K562 (cell line): ENCODE data around the gene ATP13A1. TPM values are rescaled to one million over a fixed set of nuclear protein-coding genes. Genes with fewer than 3 reads are reported as not detected.

Experiments used
- BACH1 ChIP-seq: fragments of 200-800 bp; sonication (Bioruptor generic); IDR thresholded peaks from 2 replicates; pipeline ENCODE4 v1.6.1; 2016; ENCODE audit warnings: missing genetic modification characterization, missing compliant biosample characterization
- CBFB ChIP-seq: sonication (generic); formaldehyde crosslinking; IDR thresholded peaks from 2 replicates; pipeline ENCODE4 v1.4.0; 2020; ENCODE audit warnings: mild to moderate bottlenecking, missing genetic modification reagents
- CREB1 ChIP-seq, 2 experiments: sonication (generic) in 1 of 2; formaldehyde crosslinking in 1 of 2; IDR thresholded peaks; 2 replicates each; pipeline versions ENCODE4 v1.6.1 to v1.8.0; 2012 to 2022; ENCODE audit warnings: inconsistent platforms in 1 of 2, mild to moderate bottlenecking in 1 of 2, missing genetic modification reagents in 1 of 2, moderate library complexity in 1 of 2
- DPF2 ChIP-seq: fragments of 450-650 bp; IDR thresholded peaks from 2 replicates; pipeline ENCODE4 v1.6.1; 2016
- ESRRA ChIP-seq: fragments of 450-650 bp; IDR thresholded peaks from 2 replicates; pipeline ENCODE4 v1.6.1; 2014; ENCODE audit warnings: low read depth, mild to moderate bottlenecking, moderate library complexity, borderline replicate concordance
- GATAD2B ChIP-seq: fragments of 450-650 bp; IDR thresholded peaks from 2 replicates; pipeline ENCODE4 v1.6.1; 2017; ENCODE audit warnings: mild to moderate bottlenecking, borderline replicate concordance
- KDM1A ChIP-seq, 2 experiments: fragments of 450-650 bp; IDR thresholded peaks; 2 replicates each; pipeline ENCODE4 v1.6.1; 2016; ENCODE audit warnings: mild to moderate bottlenecking in 2 of 2
- MAFG ChIP-seq: fragments of 450-650 bp; conservative IDR thresholded peaks from 2 replicates; pipeline ENCODE4 v1.6.1; 2016; ENCODE audit warnings: missing genetic modification characterization, missing compliant biosample characterization
- NFE2 ChIP-seq: IDR thresholded peaks from 2 replicates; pipeline ENCODE4 v1.6.1; 2014; ENCODE audit warnings: antibody characterized with exemption, low read depth
- NR2C1 ChIP-seq, 2 experiments: fragments of 450-650 bp; IDR thresholded peaks; 2 replicates each; pipeline ENCODE4 v1.6.1; 2017; ENCODE audit warnings: mild to moderate bottlenecking in 2 of 2, antibody characterized with exemption in 1 of 2, inconsistent platforms in 1 of 2, missing compliant biosample characterization in 1 of 2, missing genetic modification characterization in 1 of 2
- NR2C2 ChIP-seq, 2 experiments: fragments of 200-800 bp in 1 of 2; sonication (Bioruptor generic) in 1 of 2; sonication (generic) in 1 of 2; formaldehyde crosslinking in 1 of 2; IDR thresholded peaks; 2 replicates each; pipeline versions ENCODE4 v1.6.1 to v1.8.0; 2016 to 2022; ENCODE audit warnings: mild to moderate bottlenecking in 1 of 2, missing compliant biosample characterization in 1 of 2, missing genetic modification characterization in 1 of 2, missing genetic modification reagents in 1 of 2
- SMARCA4 ChIP-seq: fragments of 450-650 bp; IDR thresholded peaks from 2 replicates; pipeline ENCODE4 v1.6.1; 2016
- SMC3 ChIP-seq: conservative IDR thresholded peaks from 2 replicates; pipeline ENCODE4 v1.6.1; 2011; ENCODE audit warnings: low read depth, low read length, improper control_type of control experiment; ENCODE audit not compliant: insufficient read depth
- TAL1 ChIP-seq: fragments of 450-650 bp; IDR thresholded peaks from 2 replicates; pipeline ENCODE4 v1.6.1; 2016; ENCODE audit warnings: mild to moderate bottlenecking
- TEAD4 ChIP-seq, 2 experiments: sonication (generic) in 1 of 2; formaldehyde crosslinking in 1 of 2; IDR thresholded peaks; 2 replicates each; pipeline versions ENCODE4 v1.6.1 to v1.8.0; 2012 to 2022; ENCODE audit warnings: borderline replicate concordance in 1 of 2, inconsistent platforms in 1 of 2, low read length in 1 of 2, mild to moderate bottlenecking in 1 of 2, missing genetic modification reagents in 1 of 2
- YY1 ChIP-seq, 3 experiments: IDR thresholded peaks; 2 replicates each; pipeline ENCODE4 v1.6.1; 2011; ENCODE audit warnings: low read length in 2 of 3, mild to moderate bottlenecking in 2 of 3, moderate library complexity in 2 of 3, borderline replicate concordance in 1 of 3, control low read depth in 1 of 3, low read depth in 1 of 3; ENCODE audit not compliant: insufficient read depth in 3 of 3, insufficient replicate concordance in 2 of 3, control insufficient read depth in 1 of 3, insufficient read length in 1 of 3; ENCODE audit errors: extremely low read depth in 1 of 3
- ZNF311 ChIP-seq: fragments of 250-450 bp; sonication (Bioruptor Pico); IDR thresholded peaks from 2 replicates; pipeline ENCODE4 v1.4.0; 2020; ENCODE audit warnings: mild to moderate bottlenecking, moderate library complexity
- ZNF316 ChIP-seq: fragments of 450-650 bp; IDR thresholded peaks from 2 replicates; pipeline ENCODE4 v1.6.1; 2016
- polyA plus RNA-seq, 8 experiments: library from polyadenylated mRNA; depleted of rRNA in 4 of 8; stranded (reverse) in 5 of 8; unstranded in 3 of 8; fragments of >200 nt; fragmentation: Nextera tagmentation in 2 of 8; fragmentation: Illumina TruSeq in 1 of 8; extraction: Ambion mirVana in 2 of 8; extraction: Trizol in 1 of 8; gene quantifications; 2 replicates each; pipeline versions ENCODE4 v1.2.1 to v1.2.3, GENCODE V29; 2011 to 2014; ENCODE audit warnings: inconsistent platforms in 1 of 8, missing spikeins in 1 of 8
- total RNA-seq, 7 experiments: library from RNA; depleted of rRNA in 6 of 7; stranded (reverse); fragments of >200 nt in 6 of 7; fragmentation: Illumina TruSeq in 2 of 7; extraction: Trizol in 2 of 7; gene quantifications; 2 replicates each; pipeline versions ENCODE4 v1.2.1 to v1.2.3, GENCODE V29; 2011 to 2021; ENCODE audit warnings: low replicate concordance in 1 of 7
- TF ChIP-seq, protein P1 (sequence below): fragments of 450-650 bp; IDR thresholded peaks from 2 replicates; pipeline ENCODE4 v1.6.1; 2018; ENCODE audit not compliant: partially characterized antibody
- TF ChIP-seq, protein P2 (sequence below), 2 experiments: fragments of 200-800 bp in 1 of 2; sonication (Bioruptor generic) in 1 of 2; sonication (generic) in 1 of 2; formaldehyde crosslinking in 1 of 2; IDR thresholded peaks in 1 of 2; conservative IDR thresholded peaks in 1 of 2; 2 replicates each; pipeline versions ENCODE4 v1.5.0 to v1.6.1; 2016 to 2020; ENCODE audit warnings: missing compliant biosample characterization in 1 of 2, missing genetic modification characterization in 1 of 2, missing genetic modification reagents in 1 of 2

Gene ATP13A1
- total and polyA plus RNA-seq, 9 of the 15 experiments (the other 6 are each of a cell fraction or from before 2014, with no cell fraction given), result 0.90 to 83.8 (median 23.1) TPM

DNA sequence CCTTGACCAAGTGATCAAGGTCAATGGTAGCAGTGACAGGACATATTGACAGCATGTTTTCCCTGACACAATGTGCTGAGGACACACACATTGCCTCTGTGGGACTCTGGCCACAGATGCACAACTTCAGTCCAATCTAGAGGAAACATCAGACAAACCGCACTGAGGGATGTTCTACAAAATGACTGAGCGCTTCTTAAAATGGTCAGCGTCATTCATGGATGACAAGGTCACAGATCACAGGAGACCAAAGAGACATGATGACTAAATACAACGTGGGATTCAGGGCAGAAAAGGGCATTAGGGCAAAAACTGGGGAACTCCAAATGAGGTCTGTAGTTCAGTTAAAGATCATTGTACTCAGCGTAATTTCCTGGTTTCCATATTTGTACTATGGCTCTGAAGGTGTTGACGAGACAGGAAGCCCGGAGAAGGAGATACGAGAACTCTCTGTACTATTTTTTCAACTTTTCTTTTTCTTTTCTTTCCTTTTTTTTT lies 65.6 kb downstream of the ATP13A1 start (continued):
- TF ChIP-seq GATAD2B (no peak), ZNF311 (CRISPR knock-in tag) (no peak), TEAD4 (IDR thresholded peaks at IDR 0.05; ENCODE audit: low read length) (peak; percentile 59; the same call in 1 of the 2 replicates), TEAD4 (CRISPR knock-in tag; IDR thresholded peaks at IDR 0.05; ENCODE audit: borderline replicate concordance) (no peak), CREB1 (IDR thresholded peaks at IDR 0.05) (0 out of 2 replicates have a peak, but pooled peaks have one; percentile 25), CREB1 (CRISPR knock-in tag; IDR thresholded peaks at IDR 0.05) (0 out of 2 replicates have a peak, but pooled peaks have one; percentile 30), YY1 (IDR thresholded peaks at IDR 0.05; ENCODE audit: borderline replicate concordance in 1 of 3, control insufficient read depth in 1 of 3, extremely low read depth in 1 of 3, insufficient read depth in 3 of 3, insufficient read length in 1 of 3, insufficient replicate concordance in 2 of 3, low read depth in 1 of 3, low read length in 2 of 3) (peak in 1 of 3 experiments; percentile 54), ESRRA (peak; percentile 85; the same call in 1 of the 2 replicates), SMC3 (no peak), ZNF316 (peak; percentile 54), KDM1A (IDR thresholded peaks at IDR 0.05) (0 out of 4 replicates have a peak, but pooled peaks of 1 of the 2 experiments have one; percentile 26), TAL1 (no peak), SMARCA4 (0 out of 2 replicates have a peak, but pooled peaks have one; percentile 28), NFE2 (peak; percentile 84), CBFB (CRISPR knock-in tag) (no peak), DPF2 (peak; percentile 38; the same call in 1 of the 2 replicates), NR2C1 (IDR thresholded peaks at IDR 0.05) (no peak), NR2C1 (tag; IDR thresholded peaks at IDR 0.05) (peak; percentile 56), BACH1 (tag) (peak; percentile 23; the same call in 1 of the 2 replicates), MAFG (0 out of 2 replicates have a peak, but pooled peaks have one; percentile 39), NR2C2 (CRISPR knock-in tag; IDR thresholded peaks at IDR 0.05) (no peak), NR2C2 (tag; IDR thresholded peaks at IDR 0.05) (peak; percentile 75; the same call in 1 of the 2 replicates)
- TF ChIP-seq, protein P1, sequence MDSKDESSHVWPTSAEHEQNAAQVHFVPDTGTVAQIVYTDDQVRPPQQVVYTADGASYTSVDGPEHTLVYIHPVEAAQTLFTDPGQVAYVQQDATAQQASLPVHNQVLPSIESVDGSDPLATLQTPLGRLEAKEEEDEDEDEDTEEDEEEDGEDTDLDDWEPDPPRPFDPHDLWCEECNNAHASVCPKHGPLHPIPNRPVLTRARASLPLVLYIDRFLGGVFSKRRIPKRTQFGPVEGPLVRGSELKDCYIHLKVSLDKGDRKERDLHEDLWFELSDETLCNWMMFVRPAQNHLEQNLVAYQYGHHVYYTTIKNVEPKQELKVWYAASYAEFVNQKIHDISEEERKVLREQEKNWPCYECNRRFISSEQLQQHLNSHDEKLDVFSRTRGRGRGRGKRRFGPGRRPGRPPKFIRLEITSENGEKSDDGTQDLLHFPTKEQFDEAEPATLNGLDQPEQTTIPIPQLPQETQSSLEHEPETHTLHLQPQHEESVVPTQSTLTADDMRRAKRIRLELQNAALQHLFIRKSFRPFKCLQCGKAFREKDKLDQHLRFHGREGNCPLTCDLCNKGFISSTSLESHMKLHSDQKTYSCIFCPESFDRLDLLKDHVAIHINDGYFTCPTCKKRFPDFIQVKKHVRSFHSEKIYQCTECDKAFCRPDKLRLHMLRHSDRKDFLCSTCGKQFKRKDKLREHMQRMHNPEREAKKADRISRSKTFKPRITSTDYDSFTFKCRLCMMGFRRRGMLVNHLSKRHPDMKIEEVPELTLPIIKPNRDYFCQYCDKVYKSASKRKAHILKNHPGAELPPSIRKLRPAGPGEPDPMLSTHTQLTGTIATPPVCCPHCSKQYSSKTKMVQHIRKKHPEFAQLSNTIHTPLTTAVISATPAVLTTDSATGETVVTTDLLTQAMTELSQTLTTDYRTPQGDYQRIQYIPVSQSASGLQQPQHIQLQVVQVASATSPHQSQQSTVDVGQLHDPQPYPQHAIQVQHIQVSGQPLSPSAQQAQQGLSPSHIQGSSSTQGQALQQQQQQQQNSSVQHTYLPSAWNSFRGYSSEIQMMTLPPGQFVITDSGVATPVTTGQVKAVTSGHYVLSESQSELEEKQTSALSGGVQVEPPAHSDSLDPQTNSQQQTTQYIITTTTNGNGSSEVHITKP, result peak; percentile 14
- TF ChIP-seq, protein P2, sequence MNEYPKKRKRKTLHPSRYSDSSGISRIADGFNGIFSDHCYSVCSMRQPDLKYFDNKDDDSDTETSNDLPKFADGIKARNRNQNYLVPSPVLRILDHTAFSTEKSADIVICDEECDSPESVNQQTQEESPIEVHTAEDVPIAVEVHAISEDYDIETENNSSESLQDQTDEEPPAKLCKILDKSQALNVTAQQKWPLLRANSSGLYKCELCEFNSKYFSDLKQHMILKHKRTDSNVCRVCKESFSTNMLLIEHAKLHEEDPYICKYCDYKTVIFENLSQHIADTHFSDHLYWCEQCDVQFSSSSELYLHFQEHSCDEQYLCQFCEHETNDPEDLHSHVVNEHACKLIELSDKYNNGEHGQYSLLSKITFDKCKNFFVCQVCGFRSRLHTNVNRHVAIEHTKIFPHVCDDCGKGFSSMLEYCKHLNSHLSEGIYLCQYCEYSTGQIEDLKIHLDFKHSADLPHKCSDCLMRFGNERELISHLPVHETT (CRISPR knock-in tag; conservative IDR thresholded peaks at IDR 0.05 in 1 of 2, IDR thresholded peaks at IDR 0.05 in 1 of 2), result peak in 1 of 2 experiments; percentile 69; a peak in 1 of 4 replicates
